ENCODE results near the gene APCDD1. TPM values are rescaled to one million over a fixed set of nuclear protein-coding genes. Genes with fewer than 3 reads are reported as not detected.
A peak's percentile ranks its signal among the peaks of the same experiment; 100 is the strongest.

Gene APCDD1
- total and polyA plus RNA-seq, 2 experiments from 2014 or later, result 0.31 to 1.0 TPM

- H3K27ac Mint-ChIP-seq, result no peak overlapping the region
- H3K9me3 Mint-ChIP-seq, result no peaks in the 10 kb centered on the region
- Histone ChIP-seq H3K9me2 (ENCODE audit: insufficient read depth) (no peaks in the 10 kb centered on the region), H3K4me1 (ENCODE audit: insufficient read depth) (peaks cover 5% of the 10 kb centered on the region; the same call in 1 of the 2 replicates), H3K79me2 (replicated peaks; ENCODE audit: insufficient read depth) (peaks cover 35% of the 10 kb centered on the region), H3K36me3 (ENCODE audit: insufficient read depth) (no peaks in the 10 kb centered on the region), H3K27me3 (ENCODE audit: insufficient read depth) (no peaks in the 10 kb centered on the region), H4K20me1 (replicated peaks; ENCODE audit: insufficient read depth) (peaks cover 14% of the 10 kb centered on the region), H3K4me2 (no peak overlapping the region), H3F3A (replicated peaks; ENCODE audit: low read depth) (no peaks in the 10 kb centered on the region), H3K27ac (ENCODE audit: low read depth) (no peak overlapping the region), H2AFZ (peak overlapping the region; percentile 29), H3K4me3 (no peak overlapping the region; the same call in 1 of the 2 replicates)
- H3K27me3 Mint-ChIP-seq (ENCODE audit: insufficient read depth, low read depth, poor library complexity), result peaks cover 7% of the 10 kb centered on the region
- H3K4me3 Mint-ChIP-seq, result peak overlapping the region; percentile 94
- H3K4me1 Mint-ChIP-seq, result peaks cover 30% of the 10 kb centered on the region
- ATAC-seq, result no peak
- TF ChIP-seq CREB1 (CRISPR knock-in tag; IDR thresholded peaks at IDR 0.05; ENCODE audit: low read depth) (no peak), EZH2 (IDR thresholded peaks at IDR 0.05; ENCODE audit: low read depth, unreplicated experiment) (no peak), ZNF462 (CRISPR knock-in tag; IDR thresholded peaks at IDR 0.05) (no peak), ZNF331 (CRISPR knock-in tag; IDR thresholded peaks at IDR 0.05; ENCODE audit: low read depth) (no peak), EZH2phosphoT487 (IDR thresholded peaks at IDR 0.05; ENCODE audit: unreplicated experiment) (no peak), POLR2AphosphoS5 (IDR thresholded peaks at IDR 0.05; ENCODE audit: low read depth) (no peak), ZNF114 (CRISPR knock-in tag; IDR thresholded peaks at IDR 0.05) (no peak), JUNB (IDR thresholded peaks at IDR 0.05; ENCODE audit: unreplicated experiment) (no peak), STAT1 (IDR thresholded peaks at IDR 0.05; ENCODE audit: unreplicated experiment) (no peak), NANOG (IDR thresholded peaks at IDR 0.05; ENCODE audit: borderline replicate concordance) (no peak)
- TF ChIP-seq, protein P1, sequence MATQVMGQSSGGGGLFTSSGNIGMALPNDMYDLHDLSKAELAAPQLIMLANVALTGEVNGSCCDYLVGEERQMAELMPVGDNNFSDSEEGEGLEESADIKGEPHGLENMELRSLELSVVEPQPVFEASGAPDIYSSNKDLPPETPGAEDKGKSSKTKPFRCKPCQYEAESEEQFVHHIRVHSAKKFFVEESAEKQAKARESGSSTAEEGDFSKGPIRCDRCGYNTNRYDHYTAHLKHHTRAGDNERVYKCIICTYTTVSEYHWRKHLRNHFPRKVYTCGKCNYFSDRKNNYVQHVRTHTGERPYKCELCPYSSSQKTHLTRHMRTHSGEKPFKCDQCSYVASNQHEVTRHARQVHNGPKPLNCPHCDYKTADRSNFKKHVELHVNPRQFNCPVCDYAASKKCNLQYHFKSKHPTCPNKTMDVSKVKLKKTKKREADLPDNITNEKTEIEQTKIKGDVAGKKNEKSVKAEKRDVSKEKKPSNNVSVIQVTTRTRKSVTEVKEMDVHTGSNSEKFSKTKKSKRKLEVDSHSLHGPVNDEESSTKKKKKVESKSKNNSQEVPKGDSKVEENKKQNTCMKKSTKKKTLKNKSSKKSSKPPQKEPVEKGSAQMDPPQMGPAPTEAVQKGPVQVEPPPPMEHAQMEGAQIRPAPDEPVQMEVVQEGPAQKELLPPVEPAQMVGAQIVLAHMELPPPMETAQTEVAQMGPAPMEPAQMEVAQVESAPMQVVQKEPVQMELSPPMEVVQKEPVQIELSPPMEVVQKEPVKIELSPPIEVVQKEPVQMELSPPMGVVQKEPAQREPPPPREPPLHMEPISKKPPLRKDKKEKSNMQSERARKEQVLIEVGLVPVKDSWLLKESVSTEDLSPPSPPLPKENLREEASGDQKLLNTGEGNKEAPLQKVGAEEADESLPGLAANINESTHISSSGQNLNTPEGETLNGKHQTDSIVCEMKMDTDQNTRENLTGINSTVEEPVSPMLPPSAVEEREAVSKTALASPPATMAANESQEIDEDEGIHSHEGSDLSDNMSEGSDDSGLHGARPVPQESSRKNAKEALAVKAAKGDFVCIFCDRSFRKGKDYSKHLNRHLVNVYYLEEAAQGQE (IDR thresholded peaks at IDR 0.05; ENCODE audit: unreplicated experiment), result no peak
- TF ChIP-seq, protein P2, sequence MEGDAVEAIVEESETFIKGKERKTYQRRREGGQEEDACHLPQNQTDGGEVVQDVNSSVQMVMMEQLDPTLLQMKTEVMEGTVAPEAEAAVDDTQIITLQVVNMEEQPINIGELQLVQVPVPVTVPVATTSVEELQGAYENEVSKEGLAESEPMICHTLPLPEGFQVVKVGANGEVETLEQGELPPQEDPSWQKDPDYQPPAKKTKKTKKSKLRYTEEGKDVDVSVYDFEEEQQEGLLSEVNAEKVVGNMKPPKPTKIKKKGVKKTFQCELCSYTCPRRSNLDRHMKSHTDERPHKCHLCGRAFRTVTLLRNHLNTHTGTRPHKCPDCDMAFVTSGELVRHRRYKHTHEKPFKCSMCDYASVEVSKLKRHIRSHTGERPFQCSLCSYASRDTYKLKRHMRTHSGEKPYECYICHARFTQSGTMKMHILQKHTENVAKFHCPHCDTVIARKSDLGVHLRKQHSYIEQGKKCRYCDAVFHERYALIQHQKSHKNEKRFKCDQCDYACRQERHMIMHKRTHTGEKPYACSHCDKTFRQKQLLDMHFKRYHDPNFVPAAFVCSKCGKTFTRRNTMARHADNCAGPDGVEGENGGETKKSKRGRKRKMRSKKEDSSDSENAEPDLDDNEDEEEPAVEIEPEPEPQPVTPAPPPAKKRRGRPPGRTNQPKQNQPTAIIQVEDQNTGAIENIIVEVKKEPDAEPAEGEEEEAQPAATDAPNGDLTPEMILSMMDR (conservative IDR thresholded peaks at IDR 0.05; ENCODE audit: low read depth in 2 of 2), result no peak
- TF ChIP-seq, protein P3, sequence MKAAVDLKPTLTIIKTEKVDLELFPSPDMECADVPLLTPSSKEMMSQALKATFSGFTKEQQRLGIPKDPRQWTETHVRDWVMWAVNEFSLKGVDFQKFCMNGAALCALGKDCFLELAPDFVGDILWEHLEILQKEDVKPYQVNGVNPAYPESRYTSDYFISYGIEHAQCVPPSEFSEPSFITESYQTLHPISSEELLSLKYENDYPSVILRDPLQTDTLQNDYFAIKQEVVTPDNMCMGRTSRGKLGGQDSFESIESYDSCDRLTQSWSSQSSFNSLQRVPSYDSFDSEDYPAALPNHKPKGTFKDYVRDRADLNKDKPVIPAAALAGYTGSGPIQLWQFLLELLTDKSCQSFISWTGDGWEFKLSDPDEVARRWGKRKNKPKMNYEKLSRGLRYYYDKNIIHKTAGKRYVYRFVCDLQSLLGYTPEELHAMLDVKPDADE (IDR thresholded peaks at IDR 0.05), result no peak
- DNase-seq (ENCODE audit: low spot score), result no peak
- no peaks in the 10 kb centered on the region for H3K36me3 Mint-ChIP-seq (ENCODE audit: low read depth)
Measured at GRCh38 chr18:10524507-10525370, 70.3 kb downstream of the APCDD1 start.

Data from GM23338 (cell line).